ENCODE results near the gene AUTS2.
"Not testable (repeated sequence)": the region's sequence is repeated elsewhere in the genome, so short reads cannot be mapped to it uniquely, and the experiment has no call there.

The AUTS2 gene

GRCh38 chr7:70578131-70578530 lies 979.9 kb downstream of the AUTS2 start:
- DNase-seq (ENCODE audit: low read depth) = no peak

GRCh38 chr7:70579397-70580097 lies 981.3 kb downstream of the AUTS2 start:
- DNase-seq (ENCODE audit: low read depth) = no peak

DNA sequence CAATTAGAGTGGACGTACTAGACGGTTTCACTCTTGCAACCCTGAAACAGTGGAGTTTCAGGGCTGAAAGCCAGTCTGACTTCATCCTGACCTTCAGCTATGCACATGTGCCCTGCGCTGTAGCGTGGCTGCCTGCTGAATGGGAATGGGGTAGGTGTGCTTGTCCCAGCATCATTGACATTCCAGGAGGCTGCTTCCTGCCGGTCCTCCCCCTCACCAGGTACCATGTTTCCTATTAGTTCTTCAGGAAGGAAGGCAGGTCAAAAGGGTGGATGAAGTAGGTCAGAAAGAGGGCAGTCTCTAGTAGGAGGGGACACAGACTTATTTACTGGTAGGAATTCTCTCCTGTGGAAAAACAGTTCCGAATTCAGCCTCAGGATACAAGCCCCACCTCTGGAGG lies 981.9 kb downstream of the AUTS2 start:
- DNase-seq (ENCODE audit: low read depth) = no peak

DNA sequence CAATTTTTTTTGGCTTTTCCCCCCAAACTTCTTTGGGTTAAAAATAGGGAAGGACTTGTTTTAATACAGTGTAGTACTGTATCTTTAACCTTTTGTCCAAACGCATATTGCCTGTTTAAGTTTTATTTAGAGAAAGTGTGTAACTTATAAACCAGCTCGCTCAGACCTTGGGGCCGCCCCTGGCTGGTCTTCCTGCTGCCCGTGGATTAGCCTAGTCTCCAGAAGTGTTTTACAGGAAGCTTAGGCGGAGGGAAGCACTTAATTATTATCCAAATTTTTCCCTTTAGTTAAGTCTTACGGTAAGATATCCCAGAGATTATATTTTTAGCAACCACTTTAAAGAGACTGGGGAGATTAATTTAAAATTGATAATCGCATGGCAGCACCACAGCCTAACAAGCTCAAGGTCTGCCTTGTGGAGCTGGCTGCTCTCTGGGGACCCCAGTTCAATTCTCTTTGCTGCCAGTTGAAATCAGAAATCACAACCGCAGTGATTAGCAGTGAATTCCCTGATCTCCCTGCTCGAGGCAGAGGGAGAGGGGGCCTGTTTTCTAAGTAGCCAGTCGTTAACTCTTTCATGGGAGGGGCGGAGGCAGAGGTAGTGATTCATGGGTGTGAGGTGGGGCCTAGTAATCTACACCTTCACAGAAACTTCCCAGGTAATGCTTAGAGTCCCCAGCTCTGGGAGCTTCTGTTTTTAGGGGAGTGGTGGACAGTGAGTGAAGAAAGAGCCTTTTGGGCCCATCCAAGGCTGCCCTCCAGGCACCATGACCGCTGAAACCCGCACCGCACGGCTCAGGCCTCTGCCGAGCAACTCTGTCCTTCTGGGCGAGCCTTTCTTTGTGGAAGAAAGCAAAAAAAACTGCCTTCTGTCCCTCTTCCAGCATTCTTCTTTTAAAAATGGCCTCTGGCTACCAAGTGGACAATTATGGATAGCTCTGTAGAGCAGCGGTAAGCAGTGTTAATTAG lies 984.9 kb downstream of the AUTS2 start:
- DNase-seq (ENCODE audit: low read depth) = no peak

GRCh38 chr7:70583965-70584883 lies 985.9 kb downstream of the AUTS2 start:
- DNase-seq (ENCODE audit: low read depth) = no peak

GRCh38 chr7:70585071-70585470 lies 986.8 kb downstream of the AUTS2 start:
- no peak for DNase-seq (ENCODE audit: low read depth)

DNA sequence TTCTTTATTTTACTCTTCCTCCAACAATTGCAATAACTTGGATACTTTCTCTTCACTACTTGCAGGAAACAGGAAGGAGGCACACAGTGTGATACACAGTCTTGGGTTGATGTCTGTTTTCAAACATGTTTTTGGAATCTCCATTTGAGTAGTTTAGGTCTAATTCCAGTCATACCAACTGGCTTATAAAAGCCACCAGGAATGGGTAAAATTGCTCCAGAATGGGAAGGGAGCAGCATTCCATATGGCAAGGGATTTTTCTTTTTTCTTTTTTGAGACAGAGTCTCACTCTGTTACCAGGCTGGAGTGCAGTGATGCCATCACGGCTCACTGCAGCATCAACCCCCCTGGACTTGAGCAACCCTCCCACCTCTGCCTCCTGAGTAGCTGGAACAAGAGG lies 988.5 kb downstream of the AUTS2 start:
- no peak for DNase-seq (ENCODE audit: low read depth)

DNA sequence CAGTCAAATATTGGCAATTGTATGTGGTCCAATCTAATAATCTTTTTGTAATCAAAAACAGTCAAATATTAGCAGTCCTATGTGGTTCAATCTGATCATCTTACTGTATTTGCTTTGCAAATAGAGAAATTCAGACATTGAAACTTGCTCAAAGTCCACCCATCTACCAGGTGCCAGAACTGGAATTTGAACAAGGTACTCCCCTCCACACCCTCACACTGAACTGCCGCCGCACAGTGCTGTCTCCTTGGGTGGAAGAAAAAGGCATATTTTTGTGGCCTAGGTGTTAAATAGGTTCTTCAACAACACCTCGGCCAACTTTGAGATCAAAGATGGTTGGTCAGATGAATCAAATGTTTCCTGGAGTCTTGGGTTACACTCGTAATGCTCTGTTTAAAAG lies 989.5 kb downstream of the AUTS2 start:
- no peak for DNase-seq (ENCODE audit: low read depth)

DNA sequence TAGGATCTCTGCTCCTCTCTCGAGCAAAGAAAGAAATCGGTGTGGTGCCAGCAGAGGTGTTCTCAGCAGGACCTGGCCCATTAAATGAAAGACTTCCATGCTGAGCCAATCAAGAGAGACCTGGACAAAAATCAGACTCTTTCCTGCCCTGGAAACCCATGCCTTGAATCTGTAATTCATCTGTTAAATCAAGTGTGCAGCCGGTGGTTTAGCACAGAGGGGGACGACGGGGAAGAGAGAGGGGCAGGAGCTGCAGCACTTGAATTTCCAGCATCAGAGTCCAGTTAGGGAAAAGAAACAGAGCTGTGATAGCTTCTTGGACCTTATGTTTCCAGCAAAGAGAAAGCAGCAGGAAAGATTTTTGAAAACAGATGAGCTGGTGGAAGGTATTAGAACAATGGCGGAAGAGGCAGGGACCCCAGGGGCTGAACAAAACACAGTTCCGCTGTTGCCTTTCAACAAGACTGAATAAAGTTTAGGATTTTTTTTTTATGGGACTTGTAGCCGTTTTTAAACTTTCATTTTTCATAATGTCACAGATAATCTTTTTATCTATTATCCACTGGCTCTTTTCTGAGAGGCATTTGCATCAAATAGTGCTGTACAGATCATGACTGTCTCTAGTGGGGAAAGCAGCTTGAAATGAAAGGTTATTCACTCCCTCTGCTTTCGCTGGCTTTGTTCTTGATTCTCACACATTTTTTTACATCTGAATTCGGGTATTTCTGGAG lies 990.1 kb downstream of the AUTS2 start:
- no peak for DNase-seq (ENCODE audit: low read depth)

GRCh38 chr7:70589010-70589409 lies 990.7 kb downstream of the AUTS2 start:
- no peak for DNase-seq (ENCODE audit: low read depth)

- no peak for DNase-seq (ENCODE audit: low read depth)
Observed at GRCh38 chr7:70589590-70589989, 991.3 kb downstream of the AUTS2 start.

- DNase-seq (ENCODE audit: low read depth) = no peak
Observed at GRCh38 chr7:70590126-70590854, 992.0 kb downstream of the AUTS2 start.

- DNase-seq (ENCODE audit: low read depth) = no peak
Observed at GRCh38 chr7:70591643-70592042, 993.4 kb downstream of the AUTS2 start.

DNA sequence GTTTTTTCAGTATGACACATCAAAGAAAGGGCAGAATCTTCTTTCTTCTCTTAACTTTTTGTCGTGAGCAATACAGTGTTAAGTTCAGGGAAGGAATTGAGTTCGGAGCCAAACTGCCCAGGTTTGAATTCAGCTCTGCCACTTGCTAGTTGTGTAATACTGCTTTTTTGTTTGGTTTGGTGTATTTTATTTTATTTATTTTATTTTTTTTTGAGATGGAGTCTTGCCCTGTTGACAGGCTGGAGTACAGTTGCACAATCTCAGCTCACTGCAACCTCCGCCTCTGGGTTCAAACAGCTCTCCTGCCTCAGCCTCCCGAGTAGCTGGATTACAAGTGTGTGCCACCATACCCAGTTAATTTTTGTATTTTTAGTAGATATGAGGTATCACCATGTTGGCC lies 993.9 kb downstream of the AUTS2 start:
- DNase-seq (ENCODE audit: low read depth) = no peak

GRCh38 chr7:70594170-70594569 lies 995.9 kb downstream of the AUTS2 start:
- no peak for DNase-seq (ENCODE audit: low read depth)

DNA sequence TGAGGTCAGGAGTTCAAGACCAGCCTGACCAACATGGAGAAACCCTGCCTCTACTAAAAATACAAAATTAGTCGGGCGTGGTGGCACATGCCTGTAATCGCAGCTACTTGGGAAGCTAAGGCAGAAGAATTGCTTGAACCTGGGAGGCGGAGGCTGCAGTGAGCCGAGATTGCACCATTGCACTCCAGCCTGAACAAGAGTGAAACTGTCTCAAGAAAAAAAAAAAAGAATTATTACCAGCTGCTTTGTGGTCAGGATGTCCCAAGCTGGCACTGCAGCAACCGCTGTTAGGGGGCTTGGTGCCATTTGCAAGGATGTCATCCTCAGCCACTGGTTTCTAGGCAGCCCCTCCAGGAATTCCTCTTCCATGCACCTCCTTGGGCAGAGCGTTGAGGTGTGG lies 996.6 kb downstream of the AUTS2 start:
- not testable (repeated sequence) for DNase-seq (ENCODE audit: low read depth)

DNA sequence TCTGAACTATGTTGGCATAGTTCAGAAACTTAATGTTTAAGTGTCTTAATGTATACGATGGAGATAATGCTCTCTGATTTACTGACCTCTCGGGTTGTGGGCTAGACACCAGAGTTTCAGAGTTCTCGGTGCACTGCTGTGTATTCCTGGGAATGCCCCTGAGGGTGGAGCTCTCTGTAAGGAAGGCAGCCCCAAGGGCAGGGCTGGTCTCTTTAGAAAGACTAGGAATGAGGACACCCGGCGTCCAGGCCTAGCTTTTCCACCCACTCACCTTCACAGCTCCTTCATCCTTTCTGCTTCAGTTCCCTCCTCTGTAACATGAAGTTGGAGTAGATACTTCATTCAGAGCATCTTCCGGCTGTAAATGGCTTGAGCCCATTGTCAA lies 997.1 kb downstream of the AUTS2 start:
- no peak for DNase-seq (ENCODE audit: low read depth)

DNA sequence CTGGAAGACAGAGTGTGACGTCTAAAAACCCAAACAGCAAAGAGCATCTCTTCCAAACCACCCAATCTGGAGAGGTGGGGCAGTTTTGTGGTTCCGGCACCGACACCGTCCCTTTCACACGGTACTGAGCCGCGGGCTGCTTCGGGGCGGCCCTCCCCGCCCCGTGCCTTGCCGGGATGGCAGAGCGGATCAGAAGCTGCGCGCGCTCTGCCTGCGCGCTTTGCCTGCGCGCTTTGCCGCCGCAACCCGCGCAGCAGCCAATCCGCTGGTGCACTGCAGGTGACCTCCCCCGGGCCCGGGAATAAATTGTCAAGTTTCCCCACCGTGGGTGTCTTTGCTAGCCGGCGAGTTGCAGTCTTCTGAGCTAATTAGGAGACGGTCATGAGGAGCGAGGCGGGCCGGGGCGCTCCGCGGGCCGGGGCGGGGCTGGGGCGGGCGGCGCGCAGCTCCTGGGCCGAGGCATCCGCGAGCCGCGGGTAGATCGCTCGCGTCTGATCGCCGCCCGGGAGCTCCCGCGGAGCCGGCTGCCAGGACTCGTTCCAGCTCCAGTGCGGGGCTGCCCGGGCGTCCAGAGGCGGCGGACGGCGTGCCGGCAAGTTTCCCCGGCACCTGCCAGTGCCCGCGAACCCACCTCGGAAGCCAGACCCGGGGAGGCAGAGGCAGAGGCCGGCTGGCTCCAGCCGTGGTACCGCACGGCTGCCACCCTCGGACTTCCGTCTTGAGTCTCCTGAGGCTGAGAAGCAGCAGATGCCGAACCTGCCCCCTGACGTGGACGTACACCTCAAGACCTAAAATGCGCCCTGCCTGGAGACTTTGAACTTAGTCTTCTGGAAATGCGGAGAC lies 997.7 kb downstream of the AUTS2 start:
- no peak for DNase-seq (ENCODE audit: low read depth)

- no peak for DNase-seq (ENCODE audit: low read depth)
Observed at GRCh38 chr7:70596598-70596913, 998.3 kb downstream of the AUTS2 start.

DNA sequence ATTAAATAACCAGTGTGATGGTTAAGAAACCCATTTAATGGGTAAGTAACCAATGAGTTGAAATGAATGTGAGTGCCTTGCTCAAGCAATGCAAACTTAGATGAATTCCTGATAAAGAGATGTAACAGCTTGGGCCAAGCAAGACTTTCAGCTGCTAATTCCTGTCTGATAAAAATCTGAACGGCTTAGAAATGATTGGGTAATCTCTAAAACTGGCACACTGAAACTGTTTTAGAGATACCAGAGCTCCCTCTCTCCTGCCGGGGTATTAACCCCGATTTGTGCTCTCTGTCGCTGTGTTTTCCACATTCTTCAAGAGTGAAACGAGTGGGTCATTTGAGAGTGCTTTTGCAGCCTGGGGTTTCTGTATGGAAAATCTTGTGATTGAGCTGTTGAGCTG lies 998.8 kb downstream of the AUTS2 start:
- no peak for DNase-seq (ENCODE audit: low read depth)

Data from HS-5 (cell line).